Measurements from ENCODE around the gene JUND. TPM values are rescaled to one million over a fixed set of nuclear protein-coding genes. Genes with fewer than 3 reads are reported as not detected.

JUND gene
- total RNA-seq, 5 donors from 2014 or later (not counting 1 experiment from before 2014, with no cell fraction given): 247 to 1,161 (median 272) TPM

DNA sequence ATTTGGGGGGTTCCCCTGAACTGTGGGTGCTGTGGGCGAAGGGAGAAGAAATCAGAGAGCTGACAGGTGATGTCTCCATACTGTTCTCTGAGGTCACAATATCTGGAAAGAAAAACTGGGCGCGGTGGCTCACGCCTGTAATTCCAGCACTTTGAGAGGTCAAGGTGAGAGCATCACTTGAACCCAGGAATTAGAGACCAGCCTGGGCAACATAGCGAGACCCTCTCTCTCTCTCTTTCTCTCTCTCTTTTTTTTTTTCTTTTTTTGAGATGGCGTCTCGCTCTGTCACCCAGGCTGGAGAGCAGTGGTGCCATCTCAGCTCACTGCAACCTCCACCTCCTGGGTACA lies 29.1 kb downstream of the JUND start:
- CTCF ChIA-PET: interaction anchor here (0.6 to 4.7 kb wide), 11 partner anchors 28 to 168 kb away, joined by 3 to 33 read pairs (median 6); partner anchors contain the start of gene MPV17L2 (in 1 of the 2)
- POLR2A ChIA-PET: interaction anchor here (0.5 to 0.7 kb wide), 3 partner anchors 39 to 1825 kb away, joined by 3 read pairs; no protein-coding TSS in a partner anchor
- no peak overlapping the region for H3K27ac ChIP-seq (ENCODE audit: low read length)
- WGBS (ENCODE audit: insufficient coverage): 91% methylated on average over 5 of the region's 7 CpGs
- peaks cover 0 to 55% of the 10 kb centered on the region in 2 experiments for H3K27me3 ChIP-seq (replicated peaks in 1 of 2; ENCODE audit: control insufficient read depth in 2 of 2, extremely low read depth in 1 of 2, insufficient read depth in 2 of 2, low read length in 1 of 2)
- no peaks in the 10 kb centered on the region for H3K9me3 ChIP-seq
- no peak overlapping the region for H3K4me3 ChIP-seq (ENCODE audit: control insufficient read depth in 1 of 2, extremely low read depth in 1 of 2, low read length in 1 of 2)
- ATAC-seq (replicated peaks in 1 of 4): no peak
- Mint-ChIP-seq H3K27ac (no peak overlapping the region), H3K9me3 (no peaks in the 10 kb centered on the region), H3K4me1 (peaks cover 3 to 13% (median 4%) of the 10 kb centered on the region in 3 donors), H3K4me3 (no peak overlapping the region), H3K36me3 (no peaks in the 10 kb centered on the region), H3K27me3 (peaks cover 26 to 30% of the 10 kb centered on the region in 2 donors)
- no peak for DNase-seq
- peaks cover 0 to 5% of the 10 kb centered on the region in 2 experiments for H3K4me1 ChIP-seq (ENCODE audit: control insufficient read depth in 1 of 2, extremely low read depth in 1 of 2, insufficient read depth in 2 of 2, low read length in 2 of 2)
- H3K36me3 ChIP-seq (ENCODE audit: control insufficient read depth in 2 of 2, extremely low read depth in 1 of 2, insufficient read depth in 1 of 2, low read length in 1 of 2): no peaks in the 10 kb centered on the region

- H3K27me3 Mint-ChIP-seq: peaks cover 26 to 30% of the 10 kb centered on the region in 2 donors
- Histone ChIP-seq H3K27me3 (replicated peaks in 1 of 2; ENCODE audit: control insufficient read depth in 2 of 2, extremely low read depth in 1 of 2, insufficient read depth in 2 of 2, low read length in 1 of 2) (peaks cover 0 to 57% of the 10 kb centered on the region in 2 experiments), H3K9me3 (no peaks in the 10 kb centered on the region), H3K4me1 (ENCODE audit: control insufficient read depth in 1 of 2, extremely low read depth in 1 of 2, insufficient read depth in 2 of 2, low read length in 2 of 2) (peaks cover 0 to 5% of the 10 kb centered on the region in 2 experiments), H3K27ac (ENCODE audit: low read length) (no peak overlapping the region), H3K4me3 (ENCODE audit: control insufficient read depth in 1 of 2, extremely low read depth in 1 of 2, low read length in 1 of 2) (no peak overlapping the region), H3K36me3 (ENCODE audit: control insufficient read depth in 2 of 2, extremely low read depth in 1 of 2, insufficient read depth in 1 of 2, low read length in 1 of 2) (no peaks in the 10 kb centered on the region)
- H3K27ac Mint-ChIP-seq: no peak overlapping the region
- 27% methylated on average over 13 of the region's 23 CpGs for WGBS (ENCODE audit: insufficient coverage)
- peak; percentile 41 to 90 (median 74) for DNase-seq
- no peak overlapping the region for H3K4me3 Mint-ChIP-seq
- CTCF ChIA-PET: interaction anchor here (0.5 to 4.7 kb wide), 10 partner anchors 17 to 92 kb away, joined by 3 to 33 read pairs (median 4); partner anchors contain the start of gene MPV17L2 (in 1 of the 2)
- H3K9me3 Mint-ChIP-seq: no peaks in the 10 kb centered on the region
- H3K36me3 Mint-ChIP-seq: no peaks in the 10 kb centered on the region
- peak; percentile 72 to 86 (median 83) for ATAC-seq (replicated peaks in 1 of 4)
- POLR2A ChIA-PET: interaction anchor here in 1 of 2 donors (0.5 kb wide), 1 partner anchor 39 kb away, joined by 3 read pairs; no protein-coding TSS in a partner anchor
- peaks cover 3 to 13% (median 4%) of the 10 kb centered on the region in 3 donors for H3K4me1 Mint-ChIP-seq
Observed at GRCh38 chr19:18251587-18252369, 29.6 kb downstream of the JUND start.

- peaks cover 0 to 5% of the 10 kb centered on the region in 2 experiments for H3K4me1 ChIP-seq (ENCODE audit: control insufficient read depth in 1 of 2, extremely low read depth in 1 of 2, insufficient read depth in 2 of 2, low read length in 2 of 2)
- H3K36me3 Mint-ChIP-seq: no peaks in the 10 kb centered on the region
- no peaks in the 10 kb centered on the region for H3K9me3 Mint-ChIP-seq
- POLR2A ChIA-PET: no interaction called here
- ATAC-seq (replicated peaks in 1 of 4) (no peak), DNase-seq (no peak)
- H3K27ac Mint-ChIP-seq: no peak overlapping the region
- 90% methylated on average over 2 of the region's 5 CpGs for WGBS (ENCODE audit: insufficient coverage)
- no peaks in the 10 kb centered on the region for H3K36me3 ChIP-seq (ENCODE audit: control insufficient read depth in 2 of 2, extremely low read depth in 1 of 2, insufficient read depth in 1 of 2, low read length in 1 of 2)
- no peak overlapping the region for H3K27ac ChIP-seq (ENCODE audit: low read length)
- peaks cover 2 to 7% (median 3%) of the 10 kb centered on the region in 3 donors for H3K4me1 Mint-ChIP-seq
- CTCF ChIA-PET: interaction anchor here in 1 of 2 donors (0.8 kb wide), 1 partner anchor 42 kb away, joined by 4 read pairs; no protein-coding TSS in a partner anchor
- H3K4me3 ChIP-seq (ENCODE audit: control insufficient read depth in 1 of 2, extremely low read depth in 1 of 2, low read length in 1 of 2): no peak overlapping the region
- H3K27me3 ChIP-seq (replicated peaks in 1 of 2; ENCODE audit: control insufficient read depth in 2 of 2, extremely low read depth in 1 of 2, insufficient read depth in 2 of 2, low read length in 1 of 2): peaks cover 0 to 49% of the 10 kb centered on the region in 2 experiments
- H3K4me3 Mint-ChIP-seq: no peak overlapping the region
- no peaks in the 10 kb centered on the region for H3K9me3 ChIP-seq
- H3K27me3 Mint-ChIP-seq: peaks cover 22 to 27% of the 10 kb centered on the region in 2 donors
Observed at GRCh38 chr19:18249834-18250233, 31.6 kb downstream of the JUND start.

GRCh38 chr19:18245297-18245696 lies 36.1 kb downstream of the JUND start:
- H3K4me3 ChIP-seq (ENCODE audit: control insufficient read depth in 1 of 2, extremely low read depth in 1 of 2, low read length in 1 of 2): no peak overlapping the region
- WGBS (ENCODE audit: insufficient coverage): 60% methylated on average over 6 of the region's 7 CpGs
- H3K27ac ChIP-seq (ENCODE audit: low read length): no peak overlapping the region
- ATAC-seq (replicated peaks in 1 of 4) (no peak), DNase-seq (no peak)
- H3K4me3 Mint-ChIP-seq: no peak overlapping the region
- CTCF ChIA-PET: interaction anchor here in 1 of 2 donors (0.7 kb wide), 1 partner anchor 56 kb away, joined by 5 read pairs; no protein-coding TSS in a partner anchor
- no peaks in the 10 kb centered on the region for H3K36me3 Mint-ChIP-seq
- POLR2A ChIA-PET: no interaction called here
- H3K4me1 Mint-ChIP-seq: no peaks in the 10 kb centered on the region
- H3K4me1 ChIP-seq (ENCODE audit: control insufficient read depth in 1 of 2, extremely low read depth in 1 of 2, insufficient read depth in 2 of 2, low read length in 2 of 2): no peaks in the 10 kb centered on the region
- no peaks in the 10 kb centered on the region for H3K36me3 ChIP-seq (ENCODE audit: control insufficient read depth in 2 of 2, extremely low read depth in 1 of 2, insufficient read depth in 1 of 2, low read length in 1 of 2)
- peaks cover 0 to 28% of the 10 kb centered on the region in 2 experiments for H3K27me3 ChIP-seq (replicated peaks in 1 of 2; ENCODE audit: control insufficient read depth in 2 of 2, extremely low read depth in 1 of 2, insufficient read depth in 2 of 2, low read length in 1 of 2)
- no peak overlapping the region for H3K27ac Mint-ChIP-seq
- H3K9me3 ChIP-seq: no peaks in the 10 kb centered on the region
- H3K9me3 Mint-ChIP-seq: no peaks in the 10 kb centered on the region
- H3K27me3 Mint-ChIP-seq: peaks cover 0 to 2% of the 10 kb centered on the region in 2 donors

DNA sequence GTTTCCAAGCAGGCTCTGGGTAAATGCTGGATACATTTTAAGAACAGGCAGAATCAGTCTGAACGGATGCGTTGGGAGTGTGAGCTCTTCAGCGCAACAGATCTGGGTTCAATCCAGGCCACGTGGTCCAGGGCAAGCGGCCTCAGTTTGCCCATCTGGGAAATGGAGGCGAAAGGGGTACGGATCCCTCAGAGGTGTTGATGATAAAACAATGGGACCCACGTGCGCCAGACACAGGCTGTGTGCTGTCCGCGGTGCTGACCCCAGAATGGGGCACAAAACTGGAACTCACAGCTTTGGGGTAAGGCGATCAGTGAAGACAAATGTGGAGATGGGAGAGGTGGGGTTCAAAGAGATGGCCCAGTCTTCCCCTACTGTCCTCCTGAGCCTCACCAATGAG lies 42.1 kb downstream of the JUND start:
- CTCF ChIA-PET: interaction anchor here in 1 of 2 donors (0.5 kb wide), 1 partner anchor 133 kb away, joined by 3 read pairs; no protein-coding TSS in a partner anchor
- Histone ChIP-seq H3K9me3 (no peaks in the 10 kb centered on the region), H3K27ac (ENCODE audit: low read length) (no peak overlapping the region), H3K4me1 (ENCODE audit: control insufficient read depth in 1 of 2, extremely low read depth in 1 of 2, insufficient read depth in 2 of 2, low read length in 2 of 2) (no peaks in the 10 kb centered on the region), H3K36me3 (ENCODE audit: control insufficient read depth in 2 of 2, extremely low read depth in 1 of 2, insufficient read depth in 1 of 2, low read length in 1 of 2) (no peaks in the 10 kb centered on the region), H3K4me3 (ENCODE audit: control insufficient read depth in 1 of 2, extremely low read depth in 1 of 2, low read length in 1 of 2) (no peak overlapping the region), H3K27me3 (replicated peaks in 1 of 2; ENCODE audit: control insufficient read depth in 2 of 2, extremely low read depth in 1 of 2, insufficient read depth in 2 of 2, low read length in 1 of 2) (peaks cover 0 to 45% of the 10 kb centered on the region in 2 experiments)
- WGBS (ENCODE audit: insufficient coverage): 31% methylated on average over 8 of the region's 12 CpGs
- ATAC-seq (replicated peaks in 1 of 4) (no peak), DNase-seq (no peak)
- H3K27ac Mint-ChIP-seq: no peak overlapping the region
- H3K36me3 Mint-ChIP-seq: no peaks in the 10 kb centered on the region
- no peak overlapping the region for H3K4me3 Mint-ChIP-seq
- POLR2A ChIA-PET: no interaction called here
- no peaks in the 10 kb centered on the region for H3K4me1 Mint-ChIP-seq
- H3K9me3 Mint-ChIP-seq: no peaks in the 10 kb centered on the region
- peaks cover 19 to 33% of the 10 kb centered on the region in 2 donors for H3K27me3 Mint-ChIP-seq

DNA sequence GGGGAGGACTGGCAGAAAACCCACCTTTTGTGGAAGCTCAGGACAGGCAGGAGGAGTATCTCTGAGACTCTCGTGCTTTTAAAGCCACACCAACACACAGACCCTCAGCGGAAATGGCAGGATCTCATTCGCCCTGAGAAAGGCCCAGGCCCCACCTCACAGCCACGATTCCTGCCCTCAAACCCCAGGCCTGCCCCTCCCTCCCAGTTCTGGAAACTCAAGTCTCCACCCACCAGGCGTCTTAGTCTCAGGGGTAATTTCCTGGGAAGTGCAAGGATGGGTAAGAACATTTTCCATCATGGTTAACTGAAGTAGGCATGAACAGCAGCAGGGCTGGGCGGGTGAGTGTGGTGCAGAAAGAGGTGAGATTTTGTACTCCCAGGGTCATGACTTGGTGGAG lies 47.2 kb downstream of the JUND start:
- no peak overlapping the region for H3K4me3 ChIP-seq (ENCODE audit: control insufficient read depth in 1 of 2, extremely low read depth in 1 of 2, low read length in 1 of 2)
- H3K27me3 Mint-ChIP-seq: peaks cover 54 to 73% of the 10 kb centered on the region in 2 donors
- H3K36me3 ChIP-seq (ENCODE audit: control insufficient read depth in 2 of 2, extremely low read depth in 1 of 2, insufficient read depth in 1 of 2, low read length in 1 of 2): no peaks in the 10 kb centered on the region
- ChIA-PET POLR2A (no interaction called here), CTCF (no interaction called here)
- H3K27me3 ChIP-seq (replicated peaks in 1 of 2; ENCODE audit: control insufficient read depth in 2 of 2, extremely low read depth in 1 of 2, insufficient read depth in 2 of 2, low read length in 1 of 2): peaks cover 0 to 83% of the 10 kb centered on the region in 2 experiments
- H3K36me3 Mint-ChIP-seq: no peaks in the 10 kb centered on the region
- H3K27ac ChIP-seq (ENCODE audit: low read length): no peak overlapping the region
- H3K9me3 Mint-ChIP-seq: peaks cover 0 to 5% (median 0%) of the 10 kb centered on the region in 3 donors
- no peak overlapping the region for H3K27ac Mint-ChIP-seq
- peaks cover 0 to 8% of the 10 kb centered on the region in 2 experiments for H3K4me1 ChIP-seq (ENCODE audit: control insufficient read depth in 1 of 2, extremely low read depth in 1 of 2, insufficient read depth in 2 of 2, low read length in 2 of 2)
- peaks cover 0 to 4% (median 3%) of the 10 kb centered on the region in 3 donors for H3K4me1 Mint-ChIP-seq
- DNase-seq (no peak), ATAC-seq (replicated peaks in 1 of 4) (no peak)
- H3K9me3 ChIP-seq: no peaks in the 10 kb centered on the region
- 50% methylated on average over 1 of the region's 6 CpGs for WGBS (ENCODE audit: insufficient coverage)
- H3K4me3 Mint-ChIP-seq: no peak overlapping the region
